Measurements from ENCODE around the gene GSTM2. TPM values are rescaled to one million over a fixed set of nuclear protein-coding genes. Genes with fewer than 3 reads are reported as not detected.

GSTM2 gene
- total RNA-seq, 1 donor: 14.8 TPM

- Histone ChIP-seq H3K4me3 (ENCODE audit: insufficient read depth, low read length) (no peak overlapping the region), H4K20me1 (ENCODE audit: insufficient read depth, low read length) (no peaks in the 10 kb centered on the region), H3K27ac (ENCODE audit: low read depth, low read length) (peak overlapping the region; percentile 10), H3K4me1 (ENCODE audit: insufficient read depth, low read length) (peaks cover 8% of the 10 kb centered on the region), H2AFZ (ENCODE audit: low read length) (no peak overlapping the region), H3K9me3 (ENCODE audit: low read depth, low read length) (no peaks in the 10 kb centered on the region), H3K36me3 (ENCODE audit: insufficient read depth, low read length) (no peaks in the 10 kb centered on the region), H3K27me3 (ENCODE audit: insufficient read depth, low read length) (no peaks in the 10 kb centered on the region), H3K79me2 (ENCODE audit: insufficient read depth, low read length) (no peaks in the 10 kb centered on the region), H3K4me2 (ENCODE audit: insufficient read depth, low read length) (peak overlapping the region; percentile 7)
- DNase-seq (ENCODE audit: insufficient read length, low spot score, missing footprints): peak; percentile 83
- TF ChIP-seq CTCF (IDR thresholded peaks at IDR 0.05; ENCODE audit: extremely low read depth, low read depth, low read length): no peak
Measured at GRCh38 chr1:109719337-109719837, 51.5 kb downstream of the GSTM2 start.

GRCh38 chr1:109721042-109721441 lies 53.2 kb downstream of the GSTM2 start:
- no peak overlapping the region for H3K4me2 ChIP-seq (ENCODE audit: insufficient read depth, low read length)
- H3K4me3 ChIP-seq (ENCODE audit: insufficient read depth, low read length): no peak overlapping the region
- peaks cover 8% of the 10 kb centered on the region for H3K4me1 ChIP-seq (ENCODE audit: insufficient read depth, low read length)
- no peaks in the 10 kb centered on the region for H3K9me3 ChIP-seq (ENCODE audit: low read depth, low read length)
- H4K20me1 ChIP-seq (ENCODE audit: insufficient read depth, low read length): no peaks in the 10 kb centered on the region
- no peak overlapping the region for H2AFZ ChIP-seq (ENCODE audit: low read length)
- H3K27ac ChIP-seq (ENCODE audit: low read depth, low read length): no peak overlapping the region
- no peaks in the 10 kb centered on the region for H3K79me2 ChIP-seq (ENCODE audit: insufficient read depth, low read length)
- no peaks in the 10 kb centered on the region for H3K36me3 ChIP-seq (ENCODE audit: insufficient read depth, low read length)
- DNase-seq (ENCODE audit: insufficient read length, low spot score, missing footprints): no peak
- no peak for TF ChIP-seq CTCF (IDR thresholded peaks at IDR 0.05; ENCODE audit: extremely low read depth, low read depth, low read length)
- H3K27me3 ChIP-seq (ENCODE audit: insufficient read depth, low read length): no peaks in the 10 kb centered on the region

- Histone ChIP-seq H3K79me2 (ENCODE audit: insufficient read depth, low read length) (no peaks in the 10 kb centered on the region), H3K9me3 (ENCODE audit: low read depth, low read length) (peaks cover 2% of the 10 kb centered on the region), H3K36me3 (ENCODE audit: insufficient read depth, low read length) (no peaks in the 10 kb centered on the region), H3K27ac (ENCODE audit: low read depth, low read length) (no peak overlapping the region), H2AFZ (ENCODE audit: low read length) (no peak overlapping the region), H3K4me1 (ENCODE audit: insufficient read depth, low read length) (peaks cover 8% of the 10 kb centered on the region), H3K27me3 (ENCODE audit: insufficient read depth, low read length) (no peaks in the 10 kb centered on the region), H4K20me1 (ENCODE audit: insufficient read depth, low read length) (no peaks in the 10 kb centered on the region), H3K4me3 (ENCODE audit: insufficient read depth, low read length) (no peak overlapping the region), H3K4me2 (ENCODE audit: insufficient read depth, low read length) (no peak overlapping the region)
- TF ChIP-seq CTCF (IDR thresholded peaks at IDR 0.05; ENCODE audit: extremely low read depth, low read depth, low read length): no peak
- no peak for DNase-seq (ENCODE audit: insufficient read length, low spot score, missing footprints)
Measured at GRCh38 chr1:109721971-109722370, 54.1 kb downstream of the GSTM2 start.

- Histone ChIP-seq H3K27ac (ENCODE audit: low read depth, low read length) (no peak overlapping the region), H3K36me3 (ENCODE audit: insufficient read depth, low read length) (no peaks in the 10 kb centered on the region), H3K9me3 (ENCODE audit: low read depth, low read length) (peaks cover 2% of the 10 kb centered on the region), H3K4me3 (ENCODE audit: insufficient read depth, low read length) (no peak overlapping the region), H3K4me1 (ENCODE audit: insufficient read depth, low read length) (peaks cover 8% of the 10 kb centered on the region), H3K27me3 (ENCODE audit: insufficient read depth, low read length) (no peaks in the 10 kb centered on the region), H4K20me1 (ENCODE audit: insufficient read depth, low read length) (no peaks in the 10 kb centered on the region), H3K4me2 (ENCODE audit: insufficient read depth, low read length) (no peak overlapping the region), H2AFZ (ENCODE audit: low read length) (no peak overlapping the region), H3K79me2 (ENCODE audit: insufficient read depth, low read length) (no peaks in the 10 kb centered on the region)
- TF ChIP-seq CTCF (IDR thresholded peaks at IDR 0.05; ENCODE audit: extremely low read depth, low read depth, low read length): no peak
- no peak for DNase-seq (ENCODE audit: insufficient read length, low spot score, missing footprints)
Measured at GRCh38 chr1:109722908-109723691, 55.2 kb downstream of the GSTM2 start.
